ENCODE data around the gene PROX1.

- TF ChIP-seq CTCF (IDR thresholded peaks at IDR 0.05; ENCODE audit: borderline replicate concordance, extremely low read depth, low read length, poor library complexity, severe bottlenecking) (no peak), EZH2 (IDR thresholded peaks at IDR 0.05; ENCODE audit: borderline replicate concordance, low read depth, low read length, severe bottlenecking) (no peak)
Measured at GRCh38 chr1:213982289-213982671, 5.5 kb upstream of the PROX1 start.

All from DND-41 (cell line).